Activated T-cell treated with anti-CD3 and anti-CD28 coated beads for 24 hours (primary cell): ENCODE results near the gene AFAP1L1.
A peak's percentile ranks its signal among the peaks of the same experiment; 100 is the strongest.

ENCODE experiments used
- DNase-seq: peaks from one replicate; pipeline ENCODE4 v3.0.0-alpha.2; 2020; ENCODE audit warnings: low read depth

AFAP1L1 gene

GRCh38 chr5:149353911-149354310 lies 82.3 kb downstream of the AFAP1L1 start:
- no peak for DNase-seq

- no peak for DNase-seq
Observed at GRCh38 chr5:149355688-149356087, 84.0 kb downstream of the AFAP1L1 start.

- no peak for DNase-seq
Observed at GRCh38 chr5:149356391-149356790, 84.7 kb downstream of the AFAP1L1 start.

GRCh38 chr5:149357370-149358293 lies 86.0 kb downstream of the AFAP1L1 start, which contains the start of gene PCYOX1L:
Gene PCYOX1L (plus strand): TSS chr5:149358046. CDS start chr5:149358069, 23 bp downstream.
- DNase-seq = peak; percentile 96

- DNase-seq = no peak
Observed at GRCh38 chr5:149358294-149358651, 86.6 kb downstream of the AFAP1L1 start.

- no peak for DNase-seq
Observed at GRCh38 chr5:149358868-149359495, 87.3 kb downstream of the AFAP1L1 start.

GRCh38 chr5:149360272-149360671 lies 88.6 kb downstream of the AFAP1L1 start:
- no peak for DNase-seq

GRCh38 chr5:149362541-149362940 lies 90.9 kb downstream of the AFAP1L1 start:
- no peak for DNase-seq

- no peak for DNase-seq
Observed at GRCh38 chr5:149363358-149363757, 91.7 kb downstream of the AFAP1L1 start.

GRCh38 chr5:149363936-149364335 lies 92.3 kb downstream of the AFAP1L1 start:
- no peak for DNase-seq

GRCh38 chr5:149364719-149365118 lies 93.1 kb downstream of the AFAP1L1 start:
- DNase-seq = no peak

GRCh38 chr5:149365418-149365817 lies 93.8 kb downstream of the AFAP1L1 start:
- no peak for DNase-seq

GRCh38 chr5:149366169-149366729 lies 94.6 kb downstream of the AFAP1L1 start:
- DNase-seq = no peak

GRCh38 chr5:149367249-149367971 lies 95.8 kb downstream of the AFAP1L1 start:
- DNase-seq = peak; percentile 47

- no peak for DNase-seq
Observed at GRCh38 chr5:149367972-149368645, 96.5 kb downstream of the AFAP1L1 start.

- no peak for DNase-seq
Observed at GRCh38 chr5:149370878-149371277, 99.2 kb downstream of the AFAP1L1 start.

- DNase-seq = peak; percentile 62
Observed at GRCh38 chr5:149371296-149371962, 99.8 kb downstream of the AFAP1L1 start.

- no peak for DNase-seq
Observed at GRCh38 chr5:149372076-149372795, 100.6 kb downstream of the AFAP1L1 start.

- DNase-seq = no peak
Observed at GRCh38 chr5:149372932-149373331, 101.3 kb downstream of the AFAP1L1 start.

GRCh38 chr5:149374303-149374702 lies 102.6 kb downstream of the AFAP1L1 start:
- DNase-seq = no peak
